RWPE1 (cell line): ENCODE results near the gene NIPBL.
A peak's percentile ranks its signal among the peaks of the same experiment; 100 is the strongest.

Source experiments
- CTCF ChIA-PET: fragments of 350-600 bp; sonication (Branson Sonifier 250); formaldehyde crosslinking; extraction: SDS; loops from one replicate; lab custom pipeline; 2021; lab: Yijun Ruan, JAX
- POLR2A ChIA-PET: fragments of 400-600 bp; formaldehyde crosslinking; extraction: SDS; loops from one replicate; lab custom pipeline; 2020; ENCODE audit warnings: antibody characterized with exemption; ENCODE audit not compliant: low non-redundant PET; lab: Yijun Ruan, JAX
- DNase-seq: peaks from one replicate; pipeline ENCODE4 v3.0.0; 2012; ENCODE audit warnings: low spot score
- H3K27ac ChIP-seq: fragments of 450-650 bp; 2 replicates; pipeline ENCODE4 v1.5.1; 2017
- TF ChIP-seq, protein P1 (sequence below): fragments of 450-650 bp; conservative IDR thresholded peaks from 2 replicates; pipeline ENCODE4 v1.5.1; 2017; ENCODE audit warnings: low read depth, mild to moderate bottlenecking

The NIPBL gene

DNA sequence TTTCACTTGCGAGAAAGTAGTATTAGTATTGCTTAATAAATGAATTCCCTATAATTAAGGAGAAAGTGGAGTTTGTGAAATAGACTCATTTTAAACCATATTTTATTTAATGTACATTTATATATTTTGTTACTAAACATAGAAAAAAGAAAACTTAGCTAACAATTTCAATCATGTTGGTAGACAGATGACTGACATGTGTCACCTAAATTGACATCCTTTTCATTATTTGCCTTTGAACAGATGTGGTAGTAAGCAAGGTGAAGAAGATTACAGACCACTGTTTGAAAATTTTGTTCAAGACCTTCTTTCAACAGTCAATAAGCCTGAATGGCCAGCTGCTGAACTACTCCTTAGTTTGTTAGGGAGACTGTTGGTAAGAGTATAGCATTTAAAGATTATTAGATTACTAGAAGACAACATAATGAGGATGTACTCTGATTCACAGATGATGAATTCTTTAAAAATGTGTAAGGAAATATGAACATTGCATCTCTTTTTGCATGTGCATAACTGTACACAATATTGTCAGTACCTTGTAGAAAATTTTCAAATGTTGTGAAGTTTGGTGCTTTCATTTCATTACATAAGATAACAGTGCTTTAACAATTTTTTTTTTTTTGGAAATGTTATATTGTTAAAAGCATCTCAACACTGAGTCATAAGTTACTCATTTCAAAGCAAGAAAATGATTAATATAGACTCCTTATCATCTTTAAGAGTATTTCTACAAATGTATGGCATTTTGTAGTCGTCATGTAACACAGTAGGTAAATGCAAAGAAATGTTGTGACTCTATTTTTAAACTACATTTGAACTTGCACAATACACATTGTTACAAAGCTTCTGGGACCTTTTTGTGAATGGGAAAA, 139.5 kb downstream of the NIPBL start:
- POLR2A ChIA-PET: no interaction called here
- TF ChIP-seq, protein P1, sequence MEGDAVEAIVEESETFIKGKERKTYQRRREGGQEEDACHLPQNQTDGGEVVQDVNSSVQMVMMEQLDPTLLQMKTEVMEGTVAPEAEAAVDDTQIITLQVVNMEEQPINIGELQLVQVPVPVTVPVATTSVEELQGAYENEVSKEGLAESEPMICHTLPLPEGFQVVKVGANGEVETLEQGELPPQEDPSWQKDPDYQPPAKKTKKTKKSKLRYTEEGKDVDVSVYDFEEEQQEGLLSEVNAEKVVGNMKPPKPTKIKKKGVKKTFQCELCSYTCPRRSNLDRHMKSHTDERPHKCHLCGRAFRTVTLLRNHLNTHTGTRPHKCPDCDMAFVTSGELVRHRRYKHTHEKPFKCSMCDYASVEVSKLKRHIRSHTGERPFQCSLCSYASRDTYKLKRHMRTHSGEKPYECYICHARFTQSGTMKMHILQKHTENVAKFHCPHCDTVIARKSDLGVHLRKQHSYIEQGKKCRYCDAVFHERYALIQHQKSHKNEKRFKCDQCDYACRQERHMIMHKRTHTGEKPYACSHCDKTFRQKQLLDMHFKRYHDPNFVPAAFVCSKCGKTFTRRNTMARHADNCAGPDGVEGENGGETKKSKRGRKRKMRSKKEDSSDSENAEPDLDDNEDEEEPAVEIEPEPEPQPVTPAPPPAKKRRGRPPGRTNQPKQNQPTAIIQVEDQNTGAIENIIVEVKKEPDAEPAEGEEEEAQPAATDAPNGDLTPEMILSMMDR: no peak
- H3K27ac ChIP-seq: no peak overlapping the region
- peak; percentile 2 for DNase-seq
- CTCF ChIA-PET: no interaction called here

DNA sequence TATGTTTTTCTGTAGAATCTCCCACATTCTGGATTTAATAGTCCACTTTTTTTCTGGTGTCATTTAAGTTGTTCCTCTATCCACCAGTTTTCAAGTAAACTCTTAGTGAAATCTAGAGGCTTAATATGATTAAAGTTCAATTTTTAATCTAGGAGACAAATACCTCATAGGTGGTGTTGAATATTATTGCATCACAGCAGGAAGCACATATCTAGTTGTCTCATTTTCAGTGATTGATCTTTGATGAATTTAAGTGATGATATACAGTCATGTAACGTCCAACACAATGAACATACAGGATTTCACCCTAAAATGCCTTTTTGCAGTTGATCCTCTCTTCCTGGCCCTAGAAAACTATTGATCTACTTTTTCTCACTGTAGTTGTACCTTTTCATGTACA, 152.3 kb downstream of the NIPBL start:
- no peak for DNase-seq
- POLR2A ChIA-PET: no interaction called here
- CTCF ChIA-PET: no interaction called here
- TF ChIP-seq, protein P1: no peak
- H3K27ac ChIP-seq: no peak overlapping the region

DNA sequence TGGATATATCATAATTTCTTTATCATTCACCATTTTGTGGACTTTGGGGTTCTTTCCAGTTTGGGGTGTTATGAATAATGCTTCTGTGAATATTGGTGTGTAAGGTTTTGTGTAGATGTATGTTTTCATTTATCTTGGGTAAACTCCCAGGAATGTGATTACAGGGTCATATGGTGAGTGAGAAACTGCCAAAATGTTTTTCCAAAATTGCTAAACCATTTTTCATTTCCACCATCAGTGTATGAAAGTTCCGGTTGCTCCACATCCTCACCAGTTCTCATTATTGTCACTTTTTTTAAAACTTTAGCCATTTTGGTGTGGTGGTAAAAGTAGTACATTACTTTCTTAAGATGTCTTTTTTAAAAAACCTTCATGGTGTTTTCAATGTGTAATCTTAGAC, 152.9 kb downstream of the NIPBL start:
- no peak overlapping the region for H3K27ac ChIP-seq
- CTCF ChIA-PET: interaction anchor here (0.6 kb wide), 1 partner anchor 1252 kb away, joined by 3 read pairs; no protein-coding TSS in a partner anchor

DNA sequence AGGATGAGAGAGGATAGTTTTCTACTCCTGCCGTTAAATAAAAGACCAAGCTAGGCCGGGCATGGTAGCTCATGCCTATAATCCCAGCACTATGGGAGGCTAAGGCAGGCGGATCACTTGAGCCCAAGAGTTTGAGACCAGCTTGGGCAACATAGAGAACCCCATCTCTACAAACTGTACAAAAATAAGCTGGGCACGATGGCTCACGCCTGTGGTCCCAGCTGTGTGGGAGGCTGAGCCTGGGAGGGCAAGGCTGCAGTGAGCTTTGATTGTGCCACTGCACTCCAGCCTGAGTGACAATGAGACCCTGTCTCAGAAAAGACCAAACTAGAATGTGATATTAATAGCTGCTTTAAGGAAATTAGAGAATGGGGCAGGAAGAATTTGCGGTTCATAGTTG, 158.4 kb downstream of the NIPBL start:
- TF ChIP-seq, protein P1: no peak
- ChIA-PET CTCF (interaction anchor here (1.0 kb wide), 1 partner anchor 8 kb away, joined by 3 read pairs; no protein-coding TSS in a partner anchor), POLR2A (no interaction called here)
- no peak for DNase-seq
- no peak overlapping the region for H3K27ac ChIP-seq

More for the DNA sequence above, 152.9 kb downstream of the NIPBL start:
- TF ChIP-seq, protein P1: no peak
- no peak for DNase-seq
- POLR2A ChIA-PET: no interaction called here

DNA sequence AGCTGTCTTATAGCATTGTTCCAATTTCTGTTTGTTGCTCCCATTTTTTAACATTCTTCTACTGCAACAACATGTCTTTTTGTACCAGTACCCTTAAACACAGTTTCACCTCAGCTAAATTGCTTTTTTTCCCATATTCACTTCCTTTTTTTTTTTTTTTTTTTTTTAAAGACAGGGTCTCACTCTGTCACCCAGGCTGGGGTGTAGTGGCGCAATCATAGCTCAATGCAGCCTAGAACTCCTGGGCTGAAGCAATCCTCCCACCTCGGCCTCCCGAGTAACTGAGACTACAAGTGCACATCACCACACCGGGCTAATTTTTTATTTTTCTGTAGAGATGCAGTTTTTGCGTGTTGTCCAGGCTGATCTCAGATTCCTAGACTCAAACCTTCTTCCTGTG, 161.3 kb downstream of the NIPBL start:
- ChIA-PET CTCF (interaction anchor here (0.7 kb wide), 1 partner anchor 36 kb away, joined by 7 read pairs; no protein-coding TSS in a partner anchor), POLR2A (no interaction called here)
- TF ChIP-seq, protein P1: no peak
- H3K27ac ChIP-seq: no peak overlapping the region
- DNase-seq: no peak

DNA sequence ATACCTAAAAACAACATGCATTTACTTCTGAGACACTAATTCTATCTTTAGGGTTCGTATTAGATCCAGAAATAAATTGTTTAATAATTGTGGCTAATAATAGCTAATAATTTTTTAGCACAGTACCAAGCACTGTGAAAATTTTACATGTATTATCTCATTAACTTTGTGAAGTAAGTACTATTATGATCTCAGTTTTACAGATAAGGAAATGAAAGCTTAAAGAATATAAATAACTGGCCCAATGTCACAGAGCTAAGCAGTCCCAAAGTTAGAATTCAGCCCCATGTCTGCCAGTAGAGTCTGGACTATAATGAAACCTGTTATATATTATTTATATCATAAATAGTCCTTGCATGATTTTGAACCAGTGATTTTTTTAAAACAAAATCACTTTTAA, 163.3 kb downstream of the NIPBL start:
- no peak overlapping the region for H3K27ac ChIP-seq
- ChIA-PET CTCF (interaction anchor here (0.5 kb wide), 1 partner anchor 19 kb away, joined by 3 read pairs; no protein-coding TSS in a partner anchor), POLR2A (no interaction called here)
- TF ChIP-seq, protein P1: no peak
- DNase-seq: no peak
